ENCODE measurements around the gene RPS25.
A peak's percentile ranks its signal among the peaks of the same experiment; 100 is the strongest.

Gene RPS25

GRCh38 chr11:119056421-119056999 is 38.4 kb upstream of the RPS25 start:
- TF ChIP-seq, protein P1, sequence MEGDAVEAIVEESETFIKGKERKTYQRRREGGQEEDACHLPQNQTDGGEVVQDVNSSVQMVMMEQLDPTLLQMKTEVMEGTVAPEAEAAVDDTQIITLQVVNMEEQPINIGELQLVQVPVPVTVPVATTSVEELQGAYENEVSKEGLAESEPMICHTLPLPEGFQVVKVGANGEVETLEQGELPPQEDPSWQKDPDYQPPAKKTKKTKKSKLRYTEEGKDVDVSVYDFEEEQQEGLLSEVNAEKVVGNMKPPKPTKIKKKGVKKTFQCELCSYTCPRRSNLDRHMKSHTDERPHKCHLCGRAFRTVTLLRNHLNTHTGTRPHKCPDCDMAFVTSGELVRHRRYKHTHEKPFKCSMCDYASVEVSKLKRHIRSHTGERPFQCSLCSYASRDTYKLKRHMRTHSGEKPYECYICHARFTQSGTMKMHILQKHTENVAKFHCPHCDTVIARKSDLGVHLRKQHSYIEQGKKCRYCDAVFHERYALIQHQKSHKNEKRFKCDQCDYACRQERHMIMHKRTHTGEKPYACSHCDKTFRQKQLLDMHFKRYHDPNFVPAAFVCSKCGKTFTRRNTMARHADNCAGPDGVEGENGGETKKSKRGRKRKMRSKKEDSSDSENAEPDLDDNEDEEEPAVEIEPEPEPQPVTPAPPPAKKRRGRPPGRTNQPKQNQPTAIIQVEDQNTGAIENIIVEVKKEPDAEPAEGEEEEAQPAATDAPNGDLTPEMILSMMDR (IDR thresholded peaks at IDR 0.05; ENCODE audit: borderline replicate concordance, insufficient read depth, low read depth, low read length): no peak
- H3K4me3 ChIP-seq (ENCODE audit: low read depth, low read length): peak overlapping the region; percentile 91

DNA sequence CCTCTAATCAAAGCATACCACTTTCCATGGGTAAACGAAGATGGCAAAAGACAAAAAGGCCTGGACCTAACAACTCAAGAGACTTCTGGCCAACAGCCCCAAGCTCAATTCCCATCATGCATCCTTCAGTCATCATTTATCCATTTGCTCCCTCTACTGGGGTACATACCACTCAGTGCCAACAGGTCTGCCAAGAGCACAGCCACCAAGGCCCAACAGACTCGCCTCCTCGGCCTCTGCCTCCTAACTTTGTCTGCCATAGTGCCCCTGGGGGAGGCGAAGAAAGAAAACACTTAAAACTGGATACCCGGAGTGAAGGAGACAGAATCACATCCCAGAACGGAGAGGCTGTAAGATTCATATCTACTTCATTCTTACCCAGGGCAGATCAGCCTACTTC is 37.8 kb upstream of the RPS25 start:
- peak overlapping the region; percentile 91 for H3K4me3 ChIP-seq (ENCODE audit: low read depth, low read length)
- TF ChIP-seq, protein P1 (IDR thresholded peaks at IDR 0.05; ENCODE audit: borderline replicate concordance, insufficient read depth, low read depth, low read length): peak; percentile 7; the same call in 1 of the 2 replicates

DNA sequence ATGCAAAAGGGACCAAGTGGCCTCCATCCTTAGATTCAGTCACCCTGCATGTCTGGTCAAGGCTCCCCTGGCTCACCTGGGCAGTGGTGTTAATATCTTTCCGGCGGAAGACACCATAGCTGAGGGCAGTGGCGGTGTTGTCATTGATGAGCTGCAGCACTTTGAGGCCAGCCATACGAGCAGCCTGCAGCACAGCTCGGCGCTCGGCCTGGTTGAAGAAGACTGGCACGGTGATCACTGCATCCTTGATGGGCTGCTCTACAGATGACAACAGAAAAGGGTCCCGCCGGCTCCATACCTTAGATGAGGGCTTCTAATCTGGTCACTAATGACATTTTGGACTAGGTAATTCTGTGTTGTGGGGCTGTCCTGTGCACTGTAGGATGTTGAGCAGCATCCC is 36.3 kb upstream of the RPS25 start:
- H3K4me3 ChIP-seq (ENCODE audit: low read depth, low read length): no peak overlapping the region
- TF ChIP-seq, protein P1 (IDR thresholded peaks at IDR 0.05; ENCODE audit: borderline replicate concordance, insufficient read depth, low read depth, low read length): no peak

GRCh38 chr11:119052163-119052814 is 34.1 kb upstream of the RPS25 start:
- TF ChIP-seq, protein P1 (IDR thresholded peaks at IDR 0.05; ENCODE audit: borderline replicate concordance, insufficient read depth, low read depth, low read length): no peak
- no peak overlapping the region for H3K4me3 ChIP-seq (ENCODE audit: low read depth, low read length)

- TF ChIP-seq, protein P1 (IDR thresholded peaks at IDR 0.05; ENCODE audit: borderline replicate concordance, insufficient read depth, low read depth, low read length): no peak
- peak overlapping the region; percentile 41 for H3K4me3 ChIP-seq (ENCODE audit: low read depth, low read length)
These were observed 33.5 kb upstream of the RPS25 start for GRCh38 chr11:119051440-119052162.

DNA sequence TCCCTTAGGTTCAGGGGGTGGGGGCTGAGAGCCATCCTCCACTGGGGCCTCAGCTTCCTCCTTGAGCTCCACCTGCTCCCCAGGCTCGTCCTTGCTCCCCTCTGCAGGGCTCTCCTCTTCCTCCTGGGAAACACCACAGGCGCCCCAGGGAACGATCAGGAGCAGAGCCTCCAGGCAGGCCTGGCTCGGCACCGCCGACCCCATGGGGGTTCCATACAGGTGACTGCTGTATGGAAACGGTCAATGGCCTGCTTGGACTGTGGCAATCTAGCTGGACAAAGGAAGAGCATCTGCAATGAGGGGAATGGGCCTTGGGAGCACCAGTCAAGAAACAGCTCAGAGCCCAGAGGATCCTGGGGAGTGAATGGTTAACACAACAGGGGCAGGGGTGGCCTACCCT is 30.9 kb upstream of the RPS25 start:
- TF ChIP-seq, protein P1 (IDR thresholded peaks at IDR 0.05; ENCODE audit: borderline replicate concordance, insufficient read depth, low read depth, low read length): no peak
- H3K4me3 ChIP-seq (ENCODE audit: low read depth, low read length): no peak overlapping the region

Data from GM12875 (cell line).